MM.1S (cell line): ENCODE measurements around the gene TMEM38B.

Experiments used
- DNase-seq: peaks from one replicate; pipeline ENCODE4 v3.0.0-alpha.2; 2015
- H2AFZ ChIP-seq: fragments of 300-600 bp; sonication (generic); 2 replicates; pipeline ENCODE4 v1.6.0; 2016; ENCODE audit warnings: antibody characterized with exemption, low read length
- H3F3A ChIP-seq: fragments of 300-600 bp; sonication (generic); 2 replicates; pipeline ENCODE4 v1.6.1; 2016; ENCODE audit warnings: mild to moderate bottlenecking, antibody characterized with exemption, low read length, moderate library complexity, mixed read lengths; ENCODE audit not compliant: insufficient read depth
- H3K27ac ChIP-seq: fragments of 300-600 bp; sonication (generic); 2 replicates; pipeline ENCODE4 v1.5.1; 2016; ENCODE audit warnings: mild to moderate bottlenecking, low read length
- H3K27me3 ChIP-seq: fragments of 300-600 bp; sonication (generic); replicated peaks from 2 replicates; pipeline ENCODE4 v1.6.0; 2016; ENCODE audit warnings: low read length; ENCODE audit not compliant: insufficient read depth
- H3K36me3 ChIP-seq: fragments of 300-600 bp; sonication (generic); replicated peaks from 2 replicates; pipeline ENCODE4 v1.6.1; 2016; ENCODE audit warnings: mild to moderate bottlenecking, low read length, mixed read lengths; ENCODE audit not compliant: insufficient read depth
- H3K4me1 ChIP-seq: fragments of 300-600 bp; sonication (generic); 2 replicates; pipeline ENCODE4 v1.6.1; 2016; ENCODE audit warnings: low read length, mixed read lengths
- H3K4me2 ChIP-seq: fragments of 300-600 bp; sonication (generic); 2 replicates; pipeline ENCODE4 v1.6.0; 2016; ENCODE audit warnings: low read depth, low read length
- H3K4me3 ChIP-seq: fragments of 300-600 bp; sonication (generic); 2 replicates; pipeline ENCODE4 v1.5.1; 2016; ENCODE audit warnings: low read length, mixed read lengths
- H3K79me2 ChIP-seq: fragments of 300-600 bp; sonication (generic); 2 replicates; pipeline ENCODE4 v1.6.1; 2016; ENCODE audit warnings: mixed run types, low read length, mixed read lengths
- H3K9ac ChIP-seq: fragments of 300-600 bp; sonication (generic); 2 replicates; pipeline ENCODE4 v1.6.1; 2016; ENCODE audit warnings: low read length, mixed read lengths
- H3K9me2 ChIP-seq: fragments of 300-600 bp; sonication (generic); replicated peaks from 2 replicates; pipeline ENCODE4 v1.6.1; 2016; ENCODE audit warnings: mild to moderate bottlenecking, low read length, mixed read lengths; ENCODE audit not compliant: insufficient read depth
- H3K9me3 ChIP-seq: fragments of 300-600 bp; sonication (generic); replicated peaks from 2 replicates; pipeline ENCODE4 v1.6.1; 2016; ENCODE audit warnings: mild to moderate bottlenecking, low read length, mixed read lengths; ENCODE audit not compliant: insufficient read depth
- H4K20me1 ChIP-seq: fragments of 300-600 bp; sonication (generic); 2 replicates; pipeline ENCODE4 v1.6.1; 2016; ENCODE audit warnings: mild to moderate bottlenecking, low read length, moderate library complexity, mixed read lengths; ENCODE audit not compliant: insufficient read depth
- EZH2 ChIP-seq: fragments of 300-600 bp; sonication (generic); optimal IDR thresholded peaks from 2 replicates; pipeline ENCODE3; 2017; ENCODE audit warnings: low read depth, mild to moderate bottlenecking, antibody characterized with exemption, low read length, mixed read lengths
- EZH2phosphoT487 ChIP-seq: fragments of 300-600 bp; sonication (generic); IDR thresholded peaks from 2 replicates; pipeline ENCODE4 v1.6.1; 2018; ENCODE audit warnings: antibody characterized with exemption, low read length
- TF ChIP-seq, protein P1 (sequence below): fragments of 300-600 bp; sonication (generic); IDR thresholded peaks from 2 replicates; pipeline ENCODE4 v1.5.1; 2016; ENCODE audit warnings: antibody characterized with exemption, low read length, mixed read lengths

The TMEM38B gene

DNA sequence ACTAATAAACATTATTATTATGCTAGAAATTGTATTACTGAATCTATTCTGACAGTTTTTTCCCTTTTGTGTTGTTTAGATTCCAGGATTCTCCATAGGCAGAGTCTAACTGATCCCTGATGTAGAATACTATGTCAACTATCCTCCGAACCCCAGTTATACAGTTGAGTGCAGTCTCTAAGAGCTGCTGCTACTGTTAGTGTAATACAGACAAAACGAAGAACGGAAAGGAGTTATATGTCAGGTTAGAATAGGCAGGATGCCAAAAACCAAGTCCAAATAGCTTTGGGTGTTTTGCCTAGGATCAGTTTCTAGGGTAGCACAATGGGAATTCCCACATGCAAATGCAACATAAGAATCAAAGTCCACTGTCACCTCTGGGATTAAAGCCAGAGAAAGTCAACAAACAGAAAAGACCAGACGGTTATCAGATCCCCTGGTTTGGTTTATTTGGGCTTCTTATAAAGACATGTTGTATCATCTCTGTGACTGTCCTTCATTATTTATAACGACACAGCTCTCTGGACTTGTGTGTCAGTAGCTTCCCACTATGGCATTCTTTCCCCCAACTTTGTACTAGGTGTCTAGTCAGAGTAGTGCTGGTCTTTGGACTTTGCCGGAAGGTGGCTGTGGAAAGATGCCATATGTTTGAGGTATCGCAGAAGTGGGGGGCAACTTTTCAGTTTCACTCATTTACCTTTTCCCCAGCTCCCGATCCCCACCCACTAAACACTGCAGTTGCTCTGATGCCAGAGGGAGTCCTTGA is 14.9 kb upstream of the TMEM38B start:
- H3K9me3 ChIP-seq, result no peaks in the 10 kb centered on the region
- no peaks in the 10 kb centered on the region for H3K79me2 ChIP-seq
- no peaks in the 10 kb centered on the region for H3F3A ChIP-seq
- DNase-seq, result no peak
- no peaks in the 10 kb centered on the region for H3K4me1 ChIP-seq
- H2AFZ ChIP-seq, result no peak overlapping the region
- H4K20me1 ChIP-seq, result no peaks in the 10 kb centered on the region
- no peaks in the 10 kb centered on the region for H3K9me2 ChIP-seq
- H3K27ac ChIP-seq, result no peak overlapping the region
- H3K27me3 ChIP-seq, result no peaks in the 10 kb centered on the region
- H3K4me3 ChIP-seq, result no peak overlapping the region
- no peaks in the 10 kb centered on the region for H3K36me3 ChIP-seq
- H3K9ac ChIP-seq, result no peak overlapping the region
- H3K4me2 ChIP-seq, result no peak overlapping the region
- TF ChIP-seq EZH2 (no peak), EZH2phosphoT487 (no peak)
- TF ChIP-seq, protein P1, sequence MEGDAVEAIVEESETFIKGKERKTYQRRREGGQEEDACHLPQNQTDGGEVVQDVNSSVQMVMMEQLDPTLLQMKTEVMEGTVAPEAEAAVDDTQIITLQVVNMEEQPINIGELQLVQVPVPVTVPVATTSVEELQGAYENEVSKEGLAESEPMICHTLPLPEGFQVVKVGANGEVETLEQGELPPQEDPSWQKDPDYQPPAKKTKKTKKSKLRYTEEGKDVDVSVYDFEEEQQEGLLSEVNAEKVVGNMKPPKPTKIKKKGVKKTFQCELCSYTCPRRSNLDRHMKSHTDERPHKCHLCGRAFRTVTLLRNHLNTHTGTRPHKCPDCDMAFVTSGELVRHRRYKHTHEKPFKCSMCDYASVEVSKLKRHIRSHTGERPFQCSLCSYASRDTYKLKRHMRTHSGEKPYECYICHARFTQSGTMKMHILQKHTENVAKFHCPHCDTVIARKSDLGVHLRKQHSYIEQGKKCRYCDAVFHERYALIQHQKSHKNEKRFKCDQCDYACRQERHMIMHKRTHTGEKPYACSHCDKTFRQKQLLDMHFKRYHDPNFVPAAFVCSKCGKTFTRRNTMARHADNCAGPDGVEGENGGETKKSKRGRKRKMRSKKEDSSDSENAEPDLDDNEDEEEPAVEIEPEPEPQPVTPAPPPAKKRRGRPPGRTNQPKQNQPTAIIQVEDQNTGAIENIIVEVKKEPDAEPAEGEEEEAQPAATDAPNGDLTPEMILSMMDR, result no peak

DNA sequence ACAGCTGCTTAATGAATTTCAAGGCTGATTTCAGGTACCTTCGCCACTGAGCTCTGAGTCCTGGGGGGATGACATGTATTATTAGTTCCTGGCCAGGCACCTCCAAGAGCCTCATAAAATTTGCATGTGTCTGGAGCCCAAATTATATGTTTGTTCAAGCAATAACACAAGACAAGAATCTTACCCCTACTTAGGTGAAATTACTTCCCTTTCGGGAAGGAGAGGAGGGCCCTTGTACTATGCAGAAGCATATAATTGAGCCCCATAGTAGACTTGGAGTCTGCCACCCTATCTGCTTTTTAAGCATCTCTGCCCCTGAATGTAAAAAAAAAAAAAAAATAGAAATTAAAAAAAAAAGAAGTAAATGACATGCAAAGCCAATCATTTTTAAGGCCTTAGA is 13.0 kb upstream of the TMEM38B start:
- TF ChIP-seq, protein P1, result no peak
- TF ChIP-seq EZH2phosphoT487 (no peak), EZH2 (no peak)
- Histone ChIP-seq H3K4me2 (no peak overlapping the region), H3K4me1 (no peaks in the 10 kb centered on the region), H3K9me3 (no peaks in the 10 kb centered on the region), H3K27me3 (no peaks in the 10 kb centered on the region), H3K9ac (no peak overlapping the region), H3K4me3 (no peak overlapping the region), H3K27ac (no peak overlapping the region), H3K36me3 (no peaks in the 10 kb centered on the region), H3K9me2 (no peaks in the 10 kb centered on the region), H2AFZ (no peak overlapping the region), H4K20me1 (no peaks in the 10 kb centered on the region), H3K79me2 (no peaks in the 10 kb centered on the region), H3F3A (no peaks in the 10 kb centered on the region)
- DNase-seq, result no peak

DNA sequence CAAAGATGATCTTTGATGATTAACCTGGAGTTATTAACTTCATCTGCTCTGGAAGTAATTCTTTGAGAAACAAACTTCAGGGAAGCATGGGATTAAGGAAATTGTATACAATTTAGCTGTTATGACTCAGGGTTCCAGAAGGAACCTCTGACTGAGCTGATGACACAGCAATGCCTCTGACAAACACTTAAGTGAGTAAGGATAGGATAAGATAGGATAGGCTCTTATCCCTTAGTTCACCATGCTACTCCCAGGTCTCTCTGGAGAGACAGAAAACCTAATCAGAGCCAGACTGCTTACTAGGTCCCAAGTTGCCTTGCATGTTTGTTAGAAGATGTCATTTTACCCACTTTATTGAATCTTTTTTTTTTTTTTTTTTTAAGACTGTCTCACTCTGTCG is 12.6 kb upstream of the TMEM38B start:
- no peak for DNase-seq
- Histone ChIP-seq H2AFZ (no peak overlapping the region), H3K27ac (no peak overlapping the region), H3K4me3 (no peak overlapping the region), H3F3A (no peaks in the 10 kb centered on the region), H3K9ac (no peak overlapping the region), H3K4me2 (no peak overlapping the region), H3K9me2 (no peaks in the 10 kb centered on the region), H3K27me3 (no peaks in the 10 kb centered on the region), H3K36me3 (no peaks in the 10 kb centered on the region), H4K20me1 (no peaks in the 10 kb centered on the region), H3K79me2 (no peaks in the 10 kb centered on the region), H3K4me1 (no peaks in the 10 kb centered on the region), H3K9me3 (no peaks in the 10 kb centered on the region)
- TF ChIP-seq EZH2phosphoT487 (no peak), EZH2 (no peak)
- TF ChIP-seq, protein P1, result no peak
